DND-41 (cell line): ENCODE measurements around the gene TTC38.

Experiments used
- ATAC-seq: fragments of 200-7000 bp; cut with Tn5 transposase; 3 replicates; pipeline ENCODE4 v1.9.1; 2021; ENCODE audit warnings: low read depth; ENCODE audit not compliant: insufficient read depth
- DNase-seq: peaks from one replicate; pipeline ENCODE4 v3.0.0-alpha.2; 2020
- H2AFZ ChIP-seq: 2 replicates; pipeline ENCODE4 v1.6.0; 2012; ENCODE audit warnings: low read depth, low read length
- H3K27ac ChIP-seq: 2 replicates; pipeline ENCODE4 v1.5.1; 2012; ENCODE audit warnings: low read length, inconsistent platforms
- H3K27me3 ChIP-seq: fragments of 200-600 bp; sonication (generic); 2 replicates; pipeline ENCODE4 v1.6.0; 2012; ENCODE audit warnings: low read length, mild to moderate bottlenecking, inconsistent platforms; ENCODE audit not compliant: insufficient read depth, poor library complexity
- H3K36me3 ChIP-seq: 2 replicates; pipeline ENCODE4 v1.5.1; 2012; ENCODE audit warnings: low read length, inconsistent platforms; ENCODE audit not compliant: insufficient read depth
- H3K4me1 ChIP-seq: 2 replicates; pipeline ENCODE4 v1.5.1; 2012; ENCODE audit warnings: mild to moderate bottlenecking, low read length; ENCODE audit not compliant: insufficient read depth
- H3K4me2 ChIP-seq: 2 replicates; pipeline ENCODE4 v1.6.0; 2012; ENCODE audit warnings: mild to moderate bottlenecking, moderate library complexity, low read length, inconsistent platforms; ENCODE audit not compliant: insufficient read depth
- H3K4me3 ChIP-seq, 2 experiments: fragments of 200-600 bp in 1 of 2; shearing (Covaris generic) in 1 of 2; 2 replicates each; pipeline ENCODE4 v1.5.1; 2012 to 2016; ENCODE audit warnings: inconsistent platforms in 2 of 2, low read length in 2 of 2, mild to moderate bottlenecking in 2 of 2, low read depth in 1 of 2, moderate library complexity in 1 of 2
- H3K79me2 ChIP-seq: 2 replicates; pipeline ENCODE4 v1.6.0; 2012; ENCODE audit warnings: low read length, inconsistent platforms; ENCODE audit not compliant: insufficient read depth
- H3K9ac ChIP-seq: 2 replicates; pipeline ENCODE4 v1.6.0; 2012; ENCODE audit warnings: low read depth, mild to moderate bottlenecking, inconsistent platforms, low read length, moderate library complexity
- H3K9me3 ChIP-seq: 2 replicates; pipeline ENCODE4 v1.5.1; 2012; ENCODE audit warnings: low read length, moderate library complexity, mild to moderate bottlenecking, inconsistent platforms; ENCODE audit not compliant: insufficient read depth, severe bottlenecking
- H4K20me1 ChIP-seq: 2 replicates; pipeline ENCODE4 v1.6.0; 2012; ENCODE audit warnings: low read length; ENCODE audit not compliant: insufficient read depth
- EZH2 ChIP-seq: IDR thresholded peaks from 3 replicates; pipeline ENCODE4 v1.6.1; 2012; ENCODE audit warnings: borderline replicate concordance, low read depth, mild to moderate bottlenecking, moderate library complexity, low read length, inconsistent platforms; ENCODE audit not compliant: severe bottlenecking
- TF ChIP-seq, protein P1 (sequence below): IDR thresholded peaks from 2 replicates; pipeline ENCODE4 v1.5.1; 2012; ENCODE audit warnings: borderline replicate concordance, low read length, moderate library complexity, mild to moderate bottlenecking; ENCODE audit not compliant: poor library complexity, severe bottlenecking; ENCODE audit errors: extremely low read depth

TTC38 gene

DNA sequence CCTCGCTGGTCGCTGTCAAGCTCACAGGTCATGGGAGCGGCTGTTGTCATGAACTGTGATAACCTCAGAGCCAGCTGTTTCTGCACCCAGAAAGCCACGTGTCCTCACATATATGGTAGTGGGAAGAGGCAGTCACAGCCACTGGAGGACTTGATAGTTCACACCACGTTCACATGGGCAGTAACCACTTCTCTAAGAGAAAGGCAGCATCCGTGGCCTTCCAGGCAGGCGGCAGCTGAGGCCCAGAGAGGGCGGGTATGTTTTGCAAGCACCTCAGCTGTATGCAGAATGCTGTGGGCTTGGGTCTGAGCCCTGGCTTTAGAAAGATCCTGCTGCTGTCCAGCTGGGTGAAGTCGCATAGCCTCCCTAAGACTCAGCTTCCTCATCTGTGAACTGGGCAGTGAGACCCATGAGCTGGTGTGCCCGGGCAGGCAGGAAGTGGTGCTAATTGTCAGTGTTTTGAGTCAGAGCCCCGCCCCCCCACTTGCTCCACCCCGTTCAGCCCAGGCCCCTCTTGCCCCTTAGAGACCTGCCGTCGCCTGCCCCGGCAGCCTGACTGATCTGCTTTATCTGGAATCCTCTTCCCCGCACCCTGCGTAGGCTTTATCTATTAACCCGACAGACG lies 13.3 kb downstream of the TTC38 start:
- Histone ChIP-seq H3K79me2 (no peaks in the 10 kb centered on the region), H3K4me1 (no peaks in the 10 kb centered on the region), H3K27ac (no peak overlapping the region), H2AFZ (no peak overlapping the region), H3K4me3 (no peak overlapping the region), H3K9ac (no peak overlapping the region), H3K4me2 (no peak overlapping the region), H3K27me3 (no peaks in the 10 kb centered on the region), H3K36me3 (peaks cover 75% of the 10 kb centered on the region), H3K9me3 (no peaks in the 10 kb centered on the region), H4K20me1 (no peaks in the 10 kb centered on the region; the same call in 1 of the 2 replicates)
- TF ChIP-seq EZH2, result no peak
- TF ChIP-seq, protein P1, sequence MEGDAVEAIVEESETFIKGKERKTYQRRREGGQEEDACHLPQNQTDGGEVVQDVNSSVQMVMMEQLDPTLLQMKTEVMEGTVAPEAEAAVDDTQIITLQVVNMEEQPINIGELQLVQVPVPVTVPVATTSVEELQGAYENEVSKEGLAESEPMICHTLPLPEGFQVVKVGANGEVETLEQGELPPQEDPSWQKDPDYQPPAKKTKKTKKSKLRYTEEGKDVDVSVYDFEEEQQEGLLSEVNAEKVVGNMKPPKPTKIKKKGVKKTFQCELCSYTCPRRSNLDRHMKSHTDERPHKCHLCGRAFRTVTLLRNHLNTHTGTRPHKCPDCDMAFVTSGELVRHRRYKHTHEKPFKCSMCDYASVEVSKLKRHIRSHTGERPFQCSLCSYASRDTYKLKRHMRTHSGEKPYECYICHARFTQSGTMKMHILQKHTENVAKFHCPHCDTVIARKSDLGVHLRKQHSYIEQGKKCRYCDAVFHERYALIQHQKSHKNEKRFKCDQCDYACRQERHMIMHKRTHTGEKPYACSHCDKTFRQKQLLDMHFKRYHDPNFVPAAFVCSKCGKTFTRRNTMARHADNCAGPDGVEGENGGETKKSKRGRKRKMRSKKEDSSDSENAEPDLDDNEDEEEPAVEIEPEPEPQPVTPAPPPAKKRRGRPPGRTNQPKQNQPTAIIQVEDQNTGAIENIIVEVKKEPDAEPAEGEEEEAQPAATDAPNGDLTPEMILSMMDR, result no peak
- DNase-seq (no peak), ATAC-seq (no peak)

- no peaks in the 10 kb centered on the region for H3K79me2 ChIP-seq
- H3K9me3 ChIP-seq, result no peaks in the 10 kb centered on the region
- H3K27ac ChIP-seq, result no peak overlapping the region
- no peaks in the 10 kb centered on the region for H3K4me1 ChIP-seq
- H3K27me3 ChIP-seq, result no peaks in the 10 kb centered on the region
- no peaks in the 10 kb centered on the region; the same call in 1 of the 2 replicates for H4K20me1 ChIP-seq
- no peak overlapping the region for H3K9ac ChIP-seq
- TF ChIP-seq, protein P1, result no peak
- TF ChIP-seq EZH2, result no peak
- H3K36me3 ChIP-seq, result peaks cover 73% of the 10 kb centered on the region
- DNase-seq (no peak), ATAC-seq (no peak)
- no peak overlapping the region for H2AFZ ChIP-seq
- no peak overlapping the region for H3K4me3 ChIP-seq
- H3K4me2 ChIP-seq, result no peak overlapping the region
Observed at GRCh38 chr22:46281866-46282678, 14.3 kb downstream of the TTC38 start.

- Histone ChIP-seq H3K4me3 (no peak overlapping the region), H3K27ac (no peak overlapping the region), H2AFZ (no peak overlapping the region), H3K79me2 (no peaks in the 10 kb centered on the region), H4K20me1 (no peaks in the 10 kb centered on the region), H3K4me2 (no peak overlapping the region), H3K4me1 (no peaks in the 10 kb centered on the region), H3K36me3 (peaks cover 57% of the 10 kb centered on the region), H3K9ac (no peak overlapping the region), H3K9me3 (no peaks in the 10 kb centered on the region), H3K27me3 (no peaks in the 10 kb centered on the region)
- DNase-seq, result no peak
- no peak for ATAC-seq
- no peak for TF ChIP-seq EZH2
- TF ChIP-seq, protein P1, result no peak
Observed at GRCh38 chr22:46286006-46286405, 18.2 kb downstream of the TTC38 start.
